HEK293 (cell line): ENCODE results near the gene ABR.

Experiments used
- CTCF ChIA-PET: fragments of 350-600 bp; formaldehyde crosslinking; extraction: SDS; loops from one replicate; lab custom pipeline; 2021; ENCODE audit warnings: antibody characterized with exemption; lab: Yijun Ruan, JAX
- POLR2A ChIA-PET: fragments of 300-600 bp; formaldehyde crosslinking; extraction: SDS; loops from one replicate; lab custom pipeline; 2020; ENCODE audit warnings: antibody characterized with exemption, inconsistent platforms; lab: Yijun Ruan, JAX
- H3K27ac ChIP-seq: fragments of 200-500 bp; sonication (Bioruptor generic); 2 replicates; pipeline ENCODE4 v1.5.1; 2014; ENCODE audit warnings: low read depth, low read length, control low read depth, inconsistent platforms; ENCODE audit errors: extremely low read depth
- H3K36me3 ChIP-seq, 2 experiments: fragments of 200-500 bp in 1 of 2; sonication (Bioruptor generic) in 1 of 2; 1 replicate in 1 of 2; 2 replicates in 1 of 2; pipeline ENCODE4 v1.5.1; 2014 to 2017; ENCODE audit warnings: inconsistent platforms in 2 of 2, low read length in 2 of 2; ENCODE audit not compliant: control insufficient read depth in 2 of 2, insufficient read depth in 1 of 2
- H3K4me1 ChIP-seq: fragments of 200-500 bp; sonication (Bioruptor generic); 2 replicates; pipeline ENCODE4 v1.5.1; 2014; ENCODE audit warnings: mild to moderate bottlenecking, low read length, inconsistent platforms; ENCODE audit not compliant: control insufficient read depth, insufficient read depth
- H3K4me3 ChIP-seq: 2 replicates; pipeline ENCODE4 v1.5.1; 2011; ENCODE audit warnings: low read depth, mild to moderate bottlenecking, control low read depth, low read length, moderate library complexity
- H3K9me3 ChIP-seq: fragments of 200-500 bp; sonication (Bioruptor generic); 2 replicates; pipeline ENCODE4 v1.5.1; 2014; ENCODE audit warnings: low read depth, low read length, inconsistent platforms; ENCODE audit not compliant: control insufficient read depth, insufficient read depth
- HIC1 ChIP-seq: fragments of 450-650 bp; formaldehyde crosslinking; IDR thresholded peaks from 2 replicates; pipeline ENCODE4 v1.5.1; 2016; ENCODE audit warnings: missing biosample characterization, missing genetic modification characterization
- KLF1 ChIP-seq: fragments of 450-650 bp; formaldehyde crosslinking; IDR thresholded peaks from 2 replicates; pipeline ENCODE4 v1.5.1; 2016; ENCODE audit warnings: missing biosample characterization, missing genetic modification characterization
- KLF9 ChIP-seq: fragments of 450-650 bp; formaldehyde crosslinking; IDR thresholded peaks from 2 replicates; pipeline ENCODE4 v1.5.1; 2016; ENCODE audit warnings: missing biosample characterization, missing genetic modification characterization, low read depth
- SP2 ChIP-seq: fragments of 450-650 bp; formaldehyde crosslinking; IDR thresholded peaks from 2 replicates; pipeline ENCODE4 v1.5.1; 2016; ENCODE audit warnings: missing biosample characterization, missing genetic modification characterization
- SP3 ChIP-seq: fragments of 450-650 bp; formaldehyde crosslinking; IDR thresholded peaks from 2 replicates; pipeline ENCODE4 v1.5.1; 2016; ENCODE audit warnings: missing biosample characterization, missing genetic modification characterization
- SP7 ChIP-seq: fragments of 450-650 bp; formaldehyde crosslinking; IDR thresholded peaks from 2 replicates; pipeline ENCODE4 v1.5.1; 2016; ENCODE audit warnings: missing biosample characterization, missing genetic modification characterization
- ZBTB20 ChIP-seq: fragments of 450-650 bp; formaldehyde crosslinking; IDR thresholded peaks from 2 replicates; pipeline ENCODE4 v1.5.1; 2016; ENCODE audit warnings: missing biosample characterization, missing genetic modification characterization
- ZBTB26 ChIP-seq: fragments of 450-650 bp; formaldehyde crosslinking; optimal IDR thresholded peaks from 2 replicates; pipeline ENCODE3; 2016; ENCODE audit warnings: missing biosample characterization, mild to moderate bottlenecking, missing genetic modification characterization
- ZFP69B ChIP-seq: fragments of 450-650 bp; formaldehyde crosslinking; IDR thresholded peaks from 2 replicates; pipeline ENCODE4 v1.5.1; 2016; ENCODE audit warnings: missing biosample characterization, missing genetic modification characterization
- ZNF133 ChIP-seq: fragments of 450-650 bp; formaldehyde crosslinking; IDR thresholded peaks from 2 replicates; pipeline ENCODE4 v1.5.1; 2016; ENCODE audit warnings: missing biosample characterization, missing genetic modification characterization
- ZNF175 ChIP-seq: fragments of 450-650 bp; formaldehyde crosslinking; IDR thresholded peaks from 2 replicates; pipeline ENCODE4 v1.5.1; 2016; ENCODE audit warnings: missing biosample characterization, missing genetic modification characterization
- ZNF239 ChIP-seq: fragments of 450-650 bp; formaldehyde crosslinking; IDR thresholded peaks from 2 replicates; pipeline ENCODE4 v1.5.1; 2016; ENCODE audit warnings: missing biosample characterization, missing genetic modification characterization
- ZNF280C ChIP-seq: fragments of 450-650 bp; formaldehyde crosslinking; IDR thresholded peaks from 2 replicates; pipeline ENCODE4 v1.5.1; 2016; ENCODE audit warnings: missing biosample characterization, missing genetic modification characterization
- ZNF518A ChIP-seq: fragments of 450-650 bp; formaldehyde crosslinking; conservative IDR thresholded peaks from 2 replicates; pipeline ENCODE4 v1.5.1; 2016; ENCODE audit warnings: low read depth, missing biosample characterization, missing genetic modification characterization
- ZNF561 ChIP-seq: fragments of 450-650 bp; IDR thresholded peaks from 2 replicates; pipeline ENCODE4 v1.5.1; 2018; ENCODE audit warnings: missing biosample characterization, missing genetic modification characterization, borderline replicate concordance
- ZNF626 ChIP-seq: fragments of 450-650 bp; sonication (Bioruptor Pico); formaldehyde crosslinking; IDR thresholded peaks from 2 replicates; pipeline ENCODE4 v1.5.1; 2018; ENCODE audit warnings: missing biosample characterization, missing genetic modification characterization, inconsistent platforms
- ZNF645 ChIP-seq: fragments of 450-650 bp; formaldehyde crosslinking; IDR thresholded peaks from 2 replicates; pipeline ENCODE4; 2016; ENCODE audit warnings: missing biosample characterization, missing genetic modification characterization
- ZNF677 ChIP-seq: fragments of 450-650 bp; IDR thresholded peaks from 2 replicates; pipeline ENCODE4 v1.5.0; 2018; ENCODE audit warnings: missing biosample characterization, mild to moderate bottlenecking, missing genetic modification characterization, moderate library complexity
- ZNF692 ChIP-seq: fragments of 450-650 bp; formaldehyde crosslinking; IDR thresholded peaks from 2 replicates; pipeline ENCODE4 v1.5.1; 2016; ENCODE audit warnings: missing biosample characterization, missing genetic modification characterization
- ZNF768 ChIP-seq: fragments of 450-650 bp; formaldehyde crosslinking; IDR thresholded peaks from 2 replicates; pipeline ENCODE4 v1.5.1; 2018; ENCODE audit warnings: missing biosample characterization, mild to moderate bottlenecking, missing genetic modification characterization
- ZNF785 ChIP-seq: fragments of 450-650 bp; formaldehyde crosslinking; IDR thresholded peaks from 2 replicates; pipeline ENCODE4 v1.5.1; 2016; ENCODE audit warnings: missing biosample characterization, missing genetic modification characterization
- ZNF791 ChIP-seq: fragments of 450-650 bp; formaldehyde crosslinking; IDR thresholded peaks from 2 replicates; pipeline ENCODE4 v1.5.1; 2016; ENCODE audit warnings: missing biosample characterization, missing genetic modification characterization
- ZNF830 ChIP-seq: fragments of 450-650 bp; IDR thresholded peaks from 2 replicates; pipeline ENCODE4 v1.5.0; 2018; ENCODE audit warnings: missing biosample characterization, missing genetic modification characterization, low read depth, mild to moderate bottlenecking, moderate library complexity

Gene ABR

GRCh38 chr17:1179818-1180742 is at the start of gene ABR:
ABR (minus strand) TSS chr17:1179981; CDS start chr17:1179727, 254 bp downstream.
- POLR2A ChIA-PET = interaction anchor here (1.7 kb wide), 1 partner anchor 65 kb away, joined by 5 read pairs; no protein-coding TSS in a partner anchor
- Histone ChIP-seq H3K27ac (no peak within 1 kb of the TSS; the same call in 1 of the 2 replicates), H3K9me3 (no peaks in the 10 kb centered on the region), H3K36me3 (peaks cover 0 to 7% of the 10 kb centered on the region in 2 experiments; a peak in 1 of 3 replicates), H3K4me1 (peaks cover 16% of the 10 kb centered on the region), H3K4me3 (peak within 1 kb of the TSS; percentile 72)
- CTCF ChIA-PET = interaction anchor here (0.6 kb wide), 1 partner anchor 121 kb away, joined by 3 read pairs; no protein-coding TSS in a partner anchor
- TF ChIP-seq ZNF692 (tag by site-specific recombination) (peak; percentile 79), ZNF645 (tag by site-specific recombination) (no peak), ZNF175 (tag by site-specific recombination) (no peak), ZNF518A (tag by site-specific recombination) (no peak), ZNF791 (no peak), HIC1 (tag by site-specific recombination) (peak; percentile 13; the same call in 1 of the 2 replicates), ZNF239 (tag by site-specific recombination) (no peak), ZNF561 (peak; percentile 44; the same call in 1 of the 2 replicates), ZNF133 (tag by site-specific recombination) (no peak), KLF1 (tag by site-specific recombination) (peak; percentile 37; the same call in 1 of the 2 replicates), ZNF280C (tag by site-specific recombination) (no peak), SP7 (tag by site-specific recombination) (peak; percentile 41), SP3 (tag by site-specific recombination) (0 out of 2 replicates have a peak, but pooled peaks have one; percentile 27), ZBTB20 (tag by site-specific recombination) (peak; percentile 78), ZNF677 (tag by site-specific recombination) (no peak), ZNF626 (tag by site-specific recombination) (no peak), ZNF830 (tag by site-specific recombination) (no peak), ZNF785 (tag by site-specific recombination) (peak; percentile 33; the same call in 1 of the 2 replicates), KLF9 (0 out of 2 replicates have a peak, but pooled peaks have one; percentile 40), SP2 (peak; percentile 20; the same call in 1 of the 2 replicates), ZFP69B (tag by site-specific recombination) (peak; percentile 89), ZNF768 (tag by site-specific recombination) (no peak), ZBTB26 (tag by site-specific recombination) (peak; percentile 65)
